Cerebellar cortex (tissue), 1 donor: ENCODE measurements around the gene C1orf52.

Experiments
- DNase-seq: peaks from one replicate; pipeline ENCODE4 v3.0.0-alpha.2; 2015; ENCODE audit warnings: low spot score

Gene C1orf52

DNA sequence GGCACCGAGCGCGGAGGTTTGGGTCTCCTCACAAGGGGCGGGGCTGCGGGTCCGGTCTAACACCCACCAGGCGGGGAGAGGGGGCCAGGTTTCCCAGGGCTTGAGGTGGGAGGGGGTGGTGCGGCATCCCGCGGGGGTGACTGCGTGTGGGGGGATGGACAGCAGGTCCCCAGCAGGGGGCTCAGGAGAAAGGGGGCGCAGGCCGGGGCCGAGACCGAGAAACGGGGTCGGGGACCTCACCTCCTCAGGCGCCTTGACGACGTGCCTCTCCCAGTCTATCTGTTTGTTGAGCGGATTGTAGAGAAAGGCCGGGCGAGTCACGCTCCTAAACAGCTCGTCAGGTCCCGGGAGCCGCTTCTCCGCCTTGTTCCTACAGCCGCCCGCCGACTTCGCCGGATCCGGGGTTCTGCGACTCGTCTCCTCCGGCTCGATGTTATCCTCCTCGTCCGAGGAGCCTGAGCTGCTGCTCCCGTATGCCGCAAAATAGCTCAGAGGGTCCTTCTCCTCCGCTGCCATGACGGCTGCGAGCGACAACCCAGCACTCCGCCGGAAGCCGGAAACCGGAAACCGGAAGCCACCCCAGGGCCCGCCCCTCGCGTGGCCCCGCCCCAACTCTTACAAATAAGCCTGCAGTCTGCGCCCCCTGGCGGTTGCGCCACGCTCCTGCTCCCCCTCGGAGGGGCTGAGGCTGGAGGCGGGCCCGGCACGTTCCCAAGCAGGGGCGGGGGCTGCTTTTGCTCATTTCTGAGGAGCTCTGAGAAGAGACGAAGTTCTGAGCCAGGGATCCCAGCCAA is at the start of gene C1orf52:
Gene C1orf52 (minus strand): TSS at position 545 of the 794 bp plus-strand sequence. CDS start 29 bp downstream, at position 516.
- DNase-seq: peak; percentile 90

GRCh38 chr1:85308833-85309350 is 49.4 kb upstream of the C1orf52 start:
- DNase-seq: no peak

GRCh38 chr1:85307987-85308832 is 48.7 kb upstream of the C1orf52 start:
- peak; percentile 84 for DNase-seq

GRCh38 chr1:85306236-85306635 is 46.8 kb upstream of the C1orf52 start:
- no peak for DNase-seq

DNA sequence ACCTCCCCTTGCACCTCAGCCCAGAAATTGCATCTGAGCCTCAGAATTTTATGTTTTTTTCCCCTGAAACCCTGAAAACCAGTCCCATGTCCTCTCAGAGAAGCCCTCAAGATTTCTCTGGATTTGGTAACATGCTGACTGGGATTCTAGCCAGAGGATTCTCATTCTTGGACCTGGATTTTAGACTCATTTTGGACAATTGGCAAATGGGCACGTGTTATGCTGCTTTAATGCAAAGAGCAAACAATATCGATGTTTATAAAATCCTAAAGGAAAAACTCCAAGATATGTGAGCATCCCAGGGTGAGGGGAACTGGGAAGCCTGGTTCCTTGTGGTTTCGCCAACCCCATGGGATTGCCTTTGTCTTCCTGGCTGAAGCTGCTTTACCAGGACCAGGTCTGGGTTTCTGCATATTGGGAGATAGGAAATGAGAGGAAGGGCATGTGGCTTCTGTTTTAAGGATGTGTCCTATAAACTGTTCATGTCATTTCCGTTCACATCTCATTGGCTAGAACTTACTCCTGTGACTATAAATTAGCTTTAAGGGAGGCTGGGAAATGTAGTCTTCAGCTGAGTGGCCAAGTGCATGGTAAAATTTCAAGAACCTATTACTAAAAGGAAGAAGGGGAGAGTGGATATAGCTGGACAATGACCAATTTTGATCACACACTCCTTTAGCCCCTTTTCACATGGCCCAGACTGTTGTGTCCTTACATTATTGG is 44.1 kb upstream of the C1orf52 start:
- no peak for DNase-seq

DNA sequence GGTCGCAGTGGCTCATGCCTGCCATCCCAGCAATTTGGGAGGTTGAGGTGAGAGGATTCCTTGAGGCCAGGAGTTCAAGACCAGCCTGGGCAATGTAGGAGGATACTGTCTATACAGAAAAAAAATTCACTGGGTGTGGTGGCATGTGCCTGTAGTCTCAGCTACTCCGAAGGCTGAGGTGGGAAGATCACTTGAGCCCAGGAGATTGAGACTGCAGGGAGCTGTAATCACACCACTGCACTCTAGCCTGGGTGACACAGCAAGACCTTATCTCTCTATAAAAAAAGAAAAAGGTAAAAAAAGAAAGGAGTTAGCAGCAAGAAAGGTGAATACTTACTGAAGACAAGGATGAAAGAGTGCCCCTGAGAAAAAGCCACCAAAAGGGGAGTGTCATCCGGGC is 40.7 kb upstream of the C1orf52 start:
- no peak for DNase-seq

DNA sequence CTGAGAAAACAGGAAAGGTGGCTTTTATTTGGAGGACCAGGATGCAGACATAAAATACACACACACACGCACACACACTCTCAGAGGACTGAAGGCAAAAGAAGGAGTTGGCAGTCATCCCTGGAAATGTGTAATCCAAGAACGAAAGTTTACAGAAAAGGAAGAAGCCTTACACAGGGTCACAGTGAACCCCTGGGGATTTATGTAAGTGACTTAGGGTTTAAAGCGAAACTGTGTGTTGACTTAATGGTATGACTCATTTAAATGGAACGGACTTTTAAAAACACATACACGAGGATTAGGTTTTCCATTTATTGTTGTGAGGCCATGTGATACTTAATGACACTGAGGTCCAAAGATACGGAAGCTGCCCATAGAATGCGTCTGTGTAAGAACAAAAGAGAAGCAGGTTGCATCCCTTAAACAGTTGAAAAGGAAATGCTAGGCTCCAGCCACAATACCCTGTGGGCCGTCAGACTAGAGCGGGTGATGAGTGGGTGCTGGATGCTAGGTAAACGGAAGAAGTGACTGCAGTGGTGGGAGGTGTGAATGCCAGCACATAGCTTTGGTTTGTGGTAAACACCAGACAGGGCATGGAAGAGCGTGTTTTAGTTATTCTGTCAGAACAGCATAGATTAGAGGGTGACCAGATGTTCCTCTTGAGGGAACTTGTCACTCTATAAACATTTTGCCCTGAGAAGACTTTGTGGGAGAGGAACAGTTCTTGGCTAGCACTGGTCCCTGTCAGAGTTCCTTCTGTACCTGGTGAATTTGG is 38.6 kb upstream of the C1orf52 start:
- DNase-seq: no peak

DNA sequence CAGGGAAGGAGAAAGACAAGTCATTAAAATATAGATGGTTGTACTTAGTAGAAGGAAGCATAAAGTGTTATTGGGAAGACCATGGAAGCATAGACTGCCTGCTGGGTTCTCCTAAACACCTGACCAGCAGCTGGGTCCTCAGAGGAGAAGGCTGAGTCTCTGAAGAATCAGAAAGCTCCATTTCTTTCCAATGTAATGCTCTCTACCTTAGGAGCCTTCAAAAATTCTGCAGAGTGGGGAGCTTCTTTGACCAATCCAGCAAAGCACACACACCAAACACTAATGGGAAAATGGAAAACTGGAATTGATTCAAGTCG is 38.0 kb upstream of the C1orf52 start:
- no peak for DNase-seq

- no peak for DNase-seq
Measured at GRCh38 chr1:85296980-85297379, 37.5 kb upstream of the C1orf52 start.

- no peak for DNase-seq
Measured at GRCh38 chr1:85295654-85296053, 36.2 kb upstream of the C1orf52 start.

- DNase-seq: no peak
Measured at GRCh38 chr1:85295006-85295431, 35.6 kb upstream of the C1orf52 start.

DNA sequence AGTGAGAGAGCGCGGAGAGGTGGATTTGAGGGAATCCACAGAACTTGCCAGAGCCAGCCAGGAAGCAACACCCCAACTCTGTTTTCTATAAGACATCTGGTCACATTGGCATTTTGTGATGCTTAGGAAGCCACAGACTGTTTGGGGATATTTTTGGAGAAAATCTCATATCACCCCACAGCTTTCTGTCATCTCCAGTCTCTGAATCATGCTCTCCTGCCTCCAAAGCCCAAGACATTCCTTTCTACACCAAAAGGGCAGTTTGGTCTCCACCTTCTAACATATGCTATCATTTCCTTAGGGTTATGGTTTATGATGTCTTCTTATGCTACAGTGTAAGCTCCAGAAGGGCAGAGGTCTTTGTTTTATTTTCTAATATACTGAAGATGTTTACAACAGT is 31.4 kb upstream of the C1orf52 start:
- no peak for DNase-seq

DNA sequence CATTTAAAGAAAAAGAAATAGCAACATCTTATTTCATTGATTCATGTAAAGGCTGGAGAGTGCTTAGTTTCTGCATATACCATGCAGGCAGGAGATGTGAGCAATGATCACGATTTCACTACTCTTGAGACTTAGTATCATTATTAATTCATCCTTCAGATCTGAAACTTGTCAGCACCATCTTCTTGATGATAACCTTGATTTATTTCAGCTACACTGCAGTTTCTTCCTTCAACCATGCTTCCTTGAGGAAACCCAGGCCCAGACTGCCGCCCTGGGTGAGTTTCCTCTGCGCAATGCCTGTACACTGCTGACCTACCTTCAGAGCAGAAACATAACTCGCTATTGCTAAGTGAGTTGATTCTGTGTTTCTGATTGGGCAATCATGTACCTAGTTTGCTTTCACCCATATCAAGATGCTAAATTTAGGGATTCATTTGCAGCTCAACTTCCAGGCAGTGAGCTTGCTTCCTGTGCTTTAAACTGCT is 30.4 kb upstream of the C1orf52 start:
- DNase-seq: no peak

DNA sequence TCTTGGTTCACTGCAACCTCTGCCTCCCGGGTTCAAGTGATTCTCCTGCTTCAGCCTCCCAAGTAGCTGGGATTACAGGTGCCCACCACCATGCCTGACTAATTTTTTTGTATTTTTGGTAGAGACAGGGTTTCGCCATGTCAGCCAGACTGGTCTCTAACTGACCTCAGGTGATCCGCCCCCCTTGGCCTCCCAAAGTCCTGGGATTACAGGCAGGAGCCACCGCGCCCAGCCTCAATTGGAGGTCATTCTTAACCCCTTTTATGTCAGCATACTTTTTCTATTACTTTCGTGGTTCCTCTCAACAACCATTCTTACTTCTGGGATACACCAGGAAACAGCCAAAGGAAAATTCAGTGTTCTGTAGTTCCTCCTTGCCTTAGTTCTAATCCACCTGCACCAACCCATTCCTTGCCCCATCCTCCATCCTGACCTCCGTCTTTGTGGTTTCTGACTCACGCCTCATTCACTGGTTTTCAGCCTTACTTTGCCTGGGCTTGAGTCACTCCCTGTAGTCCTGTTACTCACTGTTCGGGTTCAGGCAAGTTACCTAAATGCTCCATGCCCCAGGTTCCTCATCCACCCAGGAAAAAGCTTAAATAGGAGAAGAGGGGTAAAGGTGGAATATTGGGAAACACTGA is 29.9 kb upstream of the C1orf52 start:
- DNase-seq: no peak

DNA sequence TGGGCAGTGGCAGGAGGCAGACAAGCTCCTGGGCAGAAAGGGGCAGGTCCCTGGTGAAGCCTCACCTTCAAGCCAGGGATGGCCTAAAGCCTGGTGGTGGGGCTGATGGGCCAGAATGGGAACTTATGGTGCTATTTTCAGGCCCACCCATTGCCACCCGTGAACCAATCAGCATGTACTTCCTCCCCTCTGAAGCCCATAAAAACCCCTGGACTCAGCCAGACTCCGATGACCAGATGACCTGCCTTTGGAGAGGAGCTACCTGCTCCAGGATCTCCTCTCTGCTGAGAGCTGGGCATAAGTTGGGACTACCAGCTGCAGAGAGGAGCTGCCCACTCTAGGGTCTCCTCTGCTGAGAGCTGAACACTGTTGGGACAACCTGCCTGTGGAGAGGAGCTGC is 24.7 kb upstream of the C1orf52 start:
- no peak for DNase-seq

DNA sequence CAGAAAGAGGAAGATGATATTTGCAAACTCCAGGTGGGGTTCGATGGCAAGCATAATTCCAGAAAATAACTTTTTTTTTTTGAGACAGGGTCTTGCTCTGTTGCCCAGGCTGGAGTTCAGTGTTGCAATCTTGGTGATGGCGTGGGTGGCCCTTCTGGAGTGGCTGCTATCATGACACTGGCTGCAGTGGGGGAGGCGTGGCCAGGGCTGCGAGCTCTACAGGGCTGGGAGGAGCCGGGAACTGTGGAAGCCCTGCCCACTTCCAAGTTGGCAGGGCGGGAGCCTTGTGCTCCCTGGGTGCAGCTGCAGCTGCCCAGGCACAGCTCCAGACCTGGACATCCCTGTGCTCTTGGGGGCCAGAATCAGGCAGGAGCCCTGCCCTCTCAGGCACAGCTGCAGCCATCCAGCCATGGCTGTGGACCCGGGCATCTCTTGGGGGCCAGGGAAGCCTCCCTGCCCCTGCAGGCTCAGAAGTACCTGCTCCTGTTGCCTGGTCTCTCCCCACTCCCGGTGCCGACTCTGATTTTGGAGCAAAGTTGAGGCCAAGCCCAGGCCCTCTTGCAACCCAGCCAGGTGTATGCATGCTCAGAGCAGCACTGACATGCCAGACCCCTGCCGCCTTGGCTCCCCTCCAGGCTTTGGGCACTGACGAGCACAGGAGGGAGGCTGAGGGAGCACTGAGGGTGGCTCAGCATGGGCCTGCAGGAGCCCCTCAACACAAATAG is 24.2 kb upstream of the C1orf52 start:
- no peak for DNase-seq

DNA sequence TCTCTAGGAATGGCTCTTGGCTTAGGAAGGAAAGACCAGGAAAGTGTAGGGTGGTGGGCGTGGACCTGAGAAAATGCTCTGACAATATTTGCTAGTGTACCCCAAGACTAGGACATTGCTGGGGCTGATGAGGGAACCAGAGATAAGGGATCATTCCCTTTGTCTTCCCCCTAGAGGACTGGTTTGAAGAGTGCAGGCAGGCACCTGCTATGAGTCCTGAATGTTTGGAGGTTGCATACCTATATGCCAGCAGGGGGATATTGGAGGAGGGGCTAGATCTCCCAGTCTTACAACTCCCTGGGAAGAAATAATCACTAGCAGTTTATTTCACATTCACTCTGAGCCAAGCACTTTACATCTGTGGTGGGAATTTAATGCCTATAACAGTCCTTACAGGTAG is 23.0 kb upstream of the C1orf52 start:
- DNase-seq: no peak

DNA sequence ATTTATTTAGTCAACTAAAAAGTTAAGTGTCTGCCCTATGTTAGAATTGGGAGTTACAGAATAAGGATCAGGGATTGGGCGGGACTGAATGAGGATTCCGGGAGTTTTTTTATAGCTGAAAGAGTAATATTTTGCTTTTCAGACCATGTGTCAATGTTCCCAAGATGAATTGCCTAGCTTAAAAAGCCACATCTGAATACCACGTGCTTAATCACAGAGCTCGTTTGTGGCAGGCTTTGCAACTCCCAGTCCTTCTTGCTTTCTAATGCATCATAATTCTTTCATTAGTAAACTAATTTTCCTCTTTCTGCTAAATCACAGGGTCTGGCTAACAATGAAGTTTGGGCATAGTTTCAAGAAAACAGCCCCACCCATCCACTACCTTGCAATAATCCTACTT is 21.2 kb upstream of the C1orf52 start:
- no peak for DNase-seq

- no peak for DNase-seq
Measured at GRCh38 chr1:85279458-85280080, 20.1 kb upstream of the C1orf52 start.

DNA sequence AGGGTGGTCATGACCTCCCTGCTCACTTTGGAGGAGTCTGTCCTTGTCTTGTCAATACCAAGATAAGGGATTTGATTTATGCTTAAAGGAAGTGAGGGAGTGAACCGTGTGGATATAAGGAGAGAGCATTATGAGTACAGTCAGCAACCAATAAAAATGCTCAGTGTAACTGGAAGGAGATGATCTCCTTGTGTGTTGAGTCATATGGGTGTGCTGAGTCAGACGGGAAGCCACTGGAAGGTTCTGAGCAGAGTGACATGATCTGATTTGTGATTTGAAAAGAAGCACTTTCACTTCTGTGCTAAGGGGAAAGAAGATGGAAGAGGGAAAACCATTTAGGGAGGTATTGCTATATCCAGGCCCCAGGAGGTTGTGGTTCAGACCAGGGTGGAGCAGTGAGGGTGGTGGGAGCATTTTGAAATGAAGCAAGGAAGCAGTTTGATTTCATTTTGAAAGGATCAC is 19.4 kb upstream of the C1orf52 start:
- DNase-seq: no peak
